Panc1 (cell line): ENCODE data around the gene TNFAIP3. TPM values are rescaled to one million over a fixed set of nuclear protein-coding genes. Genes with fewer than 3 reads are reported as not detected.

Experiments
- ATAC-seq: fragments of 200-7000 bp; cut with Tn5 transposase; 2 replicates; pipeline ENCODE4 v1.9.1; 2020; ENCODE audit warnings: mild to moderate bottlenecking, moderate library complexity
- BruUV-seq: library from RNA; stranded (reverse); fragments of 400-500 nt; replicated peaks from 2 replicates; lab custom pipeline; 2021; lab: Mats Ljungman, UMichigan
- CTCF ChIA-PET: fragments of 300-600 bp; sonication (Branson Sonifier 250); formaldehyde crosslinking; loops from one replicate; lab custom pipeline; 2022; ENCODE audit warnings: antibody characterized with exemption; lab: Charles Lee
- POLR2A ChIA-PET: fragments of 300-600 bp; sonication (Branson Sonifier 250); formaldehyde crosslinking; loops from one replicate; lab custom pipeline; 2022; ENCODE audit warnings: antibody characterized with exemption; lab: Charles Lee
- DNase-seq: peaks from one replicate; pipeline ENCODE4 v3.0.0-alpha.2; 2010; ENCODE audit warnings: low read depth, low spot score
- H3K27ac ChIP-seq: 2 replicates; pipeline ENCODE4 v1.5.1; 2011; ENCODE audit warnings: mild to moderate bottlenecking, low read length, inconsistent platforms
- H3K27me3 ChIP-seq: fragments of 200-500 bp; sonication (Bioruptor generic); 2 replicates; pipeline ENCODE4 v1.6.0; 2014; ENCODE audit warnings: low read length, inconsistent platforms; ENCODE audit not compliant: control insufficient read depth, insufficient read depth
- H3K36me3 ChIP-seq: fragments of 200-500 bp; sonication (Bioruptor generic); 2 replicates; pipeline ENCODE4 v1.5.1; 2014; ENCODE audit warnings: inconsistent platforms, mild to moderate bottlenecking, low read length, moderate library complexity; ENCODE audit not compliant: control insufficient read depth, insufficient read depth
- H3K4me1 ChIP-seq: 2 replicates; pipeline ENCODE4 v1.5.1; 2011; ENCODE audit warnings: inconsistent platforms, mild to moderate bottlenecking, low read length, moderate library complexity; ENCODE audit not compliant: control insufficient read depth, insufficient read depth
- H3K4me3 ChIP-seq, 2 experiments: 2 replicates each; pipeline ENCODE4 v1.5.1; 2011 to 2012; ENCODE audit warnings: low read depth in 2 of 2, low read length in 2 of 2, mild to moderate bottlenecking in 2 of 2, inconsistent platforms in 1 of 2, moderate library complexity in 1 of 2
- H3K9me3 ChIP-seq: fragments of 200-500 bp; sonication (Bioruptor generic); 2 replicates; pipeline ENCODE4 v1.5.1; 2014; ENCODE audit warnings: low read depth, mild to moderate bottlenecking, inconsistent platforms, low read length, moderate library complexity; ENCODE audit not compliant: control insufficient read depth, insufficient read depth
- CTCF ChIP-seq: fragments of 450-650 bp; IDR thresholded peaks from 2 replicates; pipeline ENCODE4 v1.5.1; 2017; ENCODE audit warnings: mild to moderate bottlenecking
- POLR2AphosphoS5 ChIP-seq: IDR thresholded peaks from 2 replicates; pipeline ENCODE4 v1.6.1; 2012; ENCODE audit warnings: mild to moderate bottlenecking, low read depth, low read length, moderate library complexity
- REST ChIP-seq, 2 experiments: IDR thresholded peaks; 2 replicates each; pipeline ENCODE4 v1.6.1; 2011 to 2012; ENCODE audit warnings: low read depth in 2 of 2, control low read depth in 1 of 2, low read length in 1 of 2, mild to moderate bottlenecking in 1 of 2, moderate library complexity in 1 of 2; ENCODE audit not compliant: insufficient read depth in 1 of 2
- SIN3A ChIP-seq: IDR thresholded peaks from 2 replicates; pipeline ENCODE4 v1.6.1; 2012; ENCODE audit warnings: low read depth, mild to moderate bottlenecking, low read length, moderate library complexity, borderline replicate concordance; ENCODE audit not compliant: insufficient read depth
- TCF7L2 ChIP-seq: IDR thresholded peaks from 2 replicates; pipeline ENCODE4 v1.6.1; 2011; ENCODE audit warnings: mild to moderate bottlenecking, low read depth, low read length, inconsistent platforms
- in situ Hi-C: cut with HindIII; loops from 2 replicates; pipeline ENCODE4 v1.10.0; 2016; ENCODE audit warnings: low sequenced_read_pairs, low pct_unique_long_range_greater_than_20kb
- intact Hi-C: fragments of 100-400 bp; cut with micrococcal nuclease; formaldehyde crosslinking; loops from one replicate; pipeline ENCODE4 v1.10.0; 2022; ENCODE audit not compliant: unreplicated experiment
- total RNA-seq: library from RNA; stranded (reverse); gene quantifications from one replicate; pipeline ENCODE4 v1.2.1, GENCODE V29; 2021; ENCODE audit not compliant: unreplicated experiment

TNFAIP3 gene
- total RNA-seq, 1 experiment from 2014 or later: 15.0 TPM

GRCh38 chr6:137923866-137924653, 57.0 kb downstream of the TNFAIP3 start:
- no peaks in the 10 kb centered on the region for H3K4me1 ChIP-seq
- POLR2A ChIA-PET: interaction anchor here (0.6 kb wide), 1 partner anchor 307 kb away, joined by 3 read pairs; no protein-coding TSS in a partner anchor
- BruUV-seq: no TSS peak

More at GRCh38 chr6:137923866-137924653, 57.0 kb downstream of the TNFAIP3 start:
- TF ChIP-seq CTCF (no peak), POLR2AphosphoS5 (no peak), TCF7L2 (no peak), SIN3A (no peak), REST (IDR thresholded peaks at IDR 0.05; ENCODE audit: insufficient read depth in 1 of 2, low read depth in 2 of 2, low read length in 1 of 2) (no peak)
- H3K27ac ChIP-seq: no peak overlapping the region
- ATAC-seq (no peak), DNase-seq (no peak)
- intact Hi-C loops: no loop called here
- in situ Hi-C loops: no loop called here
- H3K36me3 ChIP-seq: no peaks in the 10 kb centered on the region; the same call in 1 of the 2 replicates
- no peaks in the 10 kb centered on the region for H3K9me3 ChIP-seq
- H3K27me3 ChIP-seq: no peaks in the 10 kb centered on the region
- H3K4me3 ChIP-seq: no peak overlapping the region
- CTCF ChIA-PET: no interaction called here
